ENCODE results near the gene NKX2-2.

The NKX2-2 gene

GRCh38 chr20:21521596-21522480 lies 8.0 kb upstream of the NKX2-2 start:
- DNase-seq (ENCODE audit: low read depth in 2 of 2), result no peak

- DNase-seq (ENCODE audit: low read depth in 2 of 2), result no peak
Observed at GRCh38 chr20:21520702-21521595, 7.1 kb upstream of the NKX2-2 start.

GRCh38 chr20:21519136-21519584 lies 5.3 kb upstream of the NKX2-2 start:
- DNase-seq (ENCODE audit: low read depth in 2 of 2), result no peak

GRCh38 chr20:21518292-21518991 lies 4.6 kb upstream of the NKX2-2 start:
- DNase-seq (ENCODE audit: low read depth in 2 of 2), result no peak

GRCh38 chr20:21517566-21518277 lies 3.9 kb upstream of the NKX2-2 start:
- DNase-seq (ENCODE audit: low read depth in 2 of 2), result no peak

GRCh38 chr20:21516861-21517565 lies 3.1 kb upstream of the NKX2-2 start:
- no peak for DNase-seq (ENCODE audit: low read depth in 2 of 2)

- no peak for DNase-seq (ENCODE audit: low read depth in 2 of 2)
Observed at GRCh38 chr20:21516180-21516567, 2.3 kb upstream of the NKX2-2 start.

- no peak for DNase-seq (ENCODE audit: low read depth in 2 of 2)
Observed at GRCh38 chr20:21515300-21516179, 1.7 kb upstream of the NKX2-2 start.

- DNase-seq (ENCODE audit: low read depth in 2 of 2), result no peak
Observed at GRCh38 chr20:21514553-21515251, 838 bp upstream of the NKX2-2 start.

- no peak for DNase-seq (ENCODE audit: low read depth in 2 of 2)
Observed at GRCh38 chr20:21513181-21513663, 642 bp downstream of the NKX2-2 start.

- no peak for DNase-seq (ENCODE audit: low read depth in 2 of 2)
Observed at GRCh38 chr20:21512634-21513180, 1.2 kb downstream of the NKX2-2 start.

GRCh38 chr20:21511850-21512633 lies 1.8 kb downstream of the NKX2-2 start:
- DNase-seq (ENCODE audit: low read depth in 2 of 2), result no peak

- no peak for DNase-seq (ENCODE audit: low read depth in 2 of 2)
Observed at GRCh38 chr20:21511485-21511849, 2.4 kb downstream of the NKX2-2 start.

- DNase-seq (ENCODE audit: low read depth in 2 of 2), result no peak
Observed at GRCh38 chr20:21510414-21511384, 3.2 kb downstream of the NKX2-2 start.

- no peak for DNase-seq (ENCODE audit: low read depth in 2 of 2)
Observed at GRCh38 chr20:21509597-21510371, 4.1 kb downstream of the NKX2-2 start.

- DNase-seq (ENCODE audit: low read depth in 2 of 2), result no peak
Observed at GRCh38 chr20:21509079-21509596, 4.7 kb downstream of the NKX2-2 start.
